SK-N-SH (cell line): Measurements from ENCODE around the gene MYLK2. TPM values are rescaled to one million over a fixed set of nuclear protein-coding genes. Genes with fewer than 3 reads are reported as not detected.

Experiments used
- CTCF ChIA-PET: fragments of 300-600, 350-600 bp; formaldehyde crosslinking; extraction: SDS; loops from one replicate; lab custom pipeline; 2021; lab: Yijun Ruan, JAX
- POLR2A ChIA-PET: fragments of 350-600 bp; sonication (Branson Sonifier 250); formaldehyde crosslinking; extraction: SDS; loops from one replicate; lab custom pipeline; 2020; ENCODE audit warnings: antibody characterized with exemption, inconsistent platforms; lab: Yijun Ruan, JAX
- DNase-seq: peaks from one replicate; pipeline ENCODE4 v3.0.0; 2012
- H2AFZ ChIP-seq: fragments of 200-600 bp; sonication (generic); 2 replicates; pipeline ENCODE4 v1.8.1; 2016; ENCODE audit warnings: antibody characterized with exemption, mild to moderate bottlenecking, low read depth
- H3F3A ChIP-seq: fragments of 200-600 bp; sonication (generic); replicated peaks from 2 replicates; pipeline ENCODE3; 2016; ENCODE audit warnings: antibody characterized with exemption, mild to moderate bottlenecking; ENCODE audit not compliant: insufficient read depth
- H3K27ac ChIP-seq, 2 experiments: fragments of 200-500 bp in 1 of 2; fragments of 200-600 bp in 1 of 2; sonication (Bioruptor generic) in 1 of 2; sonication (generic), shearing (Covaris generic) in 1 of 2; 2 replicates each; pipeline versions ENCODE4 v1.5.1 to v1.6.1; 2014 to 2016; ENCODE audit warnings: low read depth in 2 of 2, inconsistent platforms in 1 of 2, low read length in 1 of 2, mild to moderate bottlenecking in 1 of 2, mixed read lengths in 1 of 2
- H3K27me3 ChIP-seq: fragments of 200-600 bp; sonication (generic), shearing (Covaris generic); 2 replicates; pipeline ENCODE4 v1.6.1; 2016; ENCODE audit warnings: mixed run types; ENCODE audit not compliant: insufficient read depth
- H3K36me3 ChIP-seq, 2 experiments: fragments of 200-500 bp in 1 of 2; fragments of 200-600 bp in 1 of 2; sonication (Bioruptor generic) in 1 of 2; sonication (generic) in 1 of 2; replicated peaks in 1 of 2; 2 replicates each; pipeline versions ENCODE3 to v1.5.1; 2014 to 2016; ENCODE audit warnings: low read length in 1 of 2, mild to moderate bottlenecking in 1 of 2; ENCODE audit not compliant: insufficient read depth in 2 of 2, control insufficient read depth in 1 of 2
- H3K4me1 ChIP-seq, 2 experiments: fragments of 200-500 bp in 1 of 2; fragments of 200-600 bp in 1 of 2; sonication (Bioruptor generic) in 1 of 2; sonication (generic), shearing (Covaris generic) in 1 of 2; 2 replicates each; pipeline versions ENCODE4 v1.5.1 to v1.6.1; 2014 to 2016; ENCODE audit warnings: low read depth in 1 of 2, low read length in 1 of 2, mixed run types in 1 of 2; ENCODE audit not compliant: insufficient read depth in 2 of 2, control insufficient read depth in 1 of 2
- H3K4me2 ChIP-seq: fragments of 200-600 bp; sonication (generic), shearing (Covaris generic); 2 replicates; pipeline ENCODE4 v1.6.1; 2017; ENCODE audit warnings: mixed run types
- H3K4me3 ChIP-seq, 2 experiments: fragments of 200-500 bp in 1 of 2; fragments of 200-600 bp in 1 of 2; sonication (Bioruptor generic) in 1 of 2; sonication (generic), shearing (Covaris generic) in 1 of 2; 2 replicates each; pipeline versions ENCODE4 v1.5.1 to v1.8.1; 2014 to 2016; ENCODE audit warnings: low read depth in 2 of 2, inconsistent platforms in 1 of 2, low read length in 1 of 2, mild to moderate bottlenecking in 1 of 2, mixed read lengths in 1 of 2, moderate library complexity in 1 of 2
- H3K79me2 ChIP-seq: fragments of 200-600 bp; sonication (generic); 2 replicates; pipeline ENCODE4 v1.8.1; 2017; ENCODE audit warnings: mild to moderate bottlenecking; ENCODE audit not compliant: insufficient read depth
- H3K9ac ChIP-seq: fragments of 200-600 bp; sonication (generic); 2 replicates; pipeline ENCODE4 v1.6.1; 2017; ENCODE audit warnings: mixed run types
- H3K9me2 ChIP-seq: fragments of 200-600 bp; sonication (generic); 2 replicates; pipeline ENCODE4 v1.6.1; 2017; ENCODE audit warnings: mixed run types
- H3K9me3 ChIP-seq: fragments of 200-600 bp; sonication (generic); 2 replicates; pipeline ENCODE4 v1.6.1; 2017; ENCODE audit warnings: mixed run types, mild to moderate bottlenecking, moderate library complexity
- H4K20me1 ChIP-seq: fragments of 200-600 bp; sonication (generic); 2 replicates; pipeline ENCODE4 v1.6.1; 2017; ENCODE audit warnings: mild to moderate bottlenecking, mixed run types; ENCODE audit not compliant: insufficient read depth
- ELF1 ChIP-seq: IDR thresholded peaks from 2 replicates; pipeline ENCODE4 v1.4.0; 2012
- EP300 ChIP-seq, 2 experiments: IDR thresholded peaks; 2 replicates each; pipeline versions ENCODE4 v1.4.0 to v1.6.1; 2012; ENCODE audit warnings: borderline replicate concordance in 1 of 2, low read depth in 1 of 2, low read length in 1 of 2
- FOSL2 ChIP-seq: IDR thresholded peaks from 2 replicates; pipeline ENCODE4 v1.4.0; 2012; ENCODE audit warnings: low read depth, mild to moderate bottlenecking, moderate library complexity, borderline replicate concordance
- FOXM1 ChIP-seq: IDR thresholded peaks from 2 replicates; pipeline ENCODE4 v1.4.0; 2012; ENCODE audit warnings: low read depth, mild to moderate bottlenecking
- GABPA ChIP-seq: IDR thresholded peaks from 2 replicates; pipeline ENCODE4 v1.4.0; 2012; ENCODE audit warnings: low read depth, mild to moderate bottlenecking
- GATA2 ChIP-seq: sonication (generic); formaldehyde crosslinking; IDR thresholded peaks from 2 replicates; pipeline ENCODE4 v1.5.0; 2020; ENCODE audit warnings: mild to moderate bottlenecking, missing genetic modification reagents
- MEF2A ChIP-seq: IDR thresholded peaks from 2 replicates; pipeline ENCODE4 v1.4.0; 2012; ENCODE audit warnings: low read depth, borderline replicate concordance
- MXI1 ChIP-seq: IDR thresholded peaks from 2 replicates; pipeline ENCODE4 v1.6.1; 2012; ENCODE audit warnings: mild to moderate bottlenecking, low read depth, low read length, improper control_type of control experiment
- NFIC ChIP-seq: IDR thresholded peaks from 2 replicates; pipeline ENCODE4 v1.4.0; 2012; ENCODE audit warnings: borderline replicate concordance
- RCOR1 ChIP-seq: fragments of 150-350 bp; IDR thresholded peaks from 2 replicates; pipeline ENCODE4 v1.6.1; 2017; ENCODE audit warnings: antibody characterized with exemption, low read length
- RFX5 ChIP-seq: IDR thresholded peaks from 2 replicates; pipeline ENCODE4 v1.6.1; 2012; ENCODE audit warnings: mild to moderate bottlenecking, improper control_type of control experiment, low read length
- TAF1 ChIP-seq: IDR thresholded peaks from 2 replicates; pipeline ENCODE4 v1.6.1; 2012; ENCODE audit warnings: low read depth, mild to moderate bottlenecking, low read length, moderate library complexity, borderline replicate concordance
- TCF12 ChIP-seq: IDR thresholded peaks from 2 replicates; pipeline ENCODE4 v1.4.0; 2012
- WGBS: methylation state at CpG from one replicate; pipeline ENCODE4 v1.1.6; 2017; ENCODE audit warnings: low lambda C conversion rate; 5-methylcytosine and 5-hydroxymethylcytosine counted together
- polyA plus RNA-seq, 3 experiments: library from polyadenylated mRNA; depleted of rRNA; stranded (reverse); fragments of >200 nt; gene quantifications; 2 replicates each; pipeline ENCODE4 v1.2.3, GENCODE V29; 2012
- TF ChIP-seq, protein P1 (sequence below): IDR thresholded peaks from 2 replicates; pipeline ENCODE4 v1.6.1; 2012; ENCODE audit warnings: mild to moderate bottlenecking, low read depth, low read length, moderate library complexity

MYLK2 gene
- polyA plus RNA-seq, 1 of the 3 experiments (the other 2 are of a cell fraction), result 0.21 TPM

DNA sequence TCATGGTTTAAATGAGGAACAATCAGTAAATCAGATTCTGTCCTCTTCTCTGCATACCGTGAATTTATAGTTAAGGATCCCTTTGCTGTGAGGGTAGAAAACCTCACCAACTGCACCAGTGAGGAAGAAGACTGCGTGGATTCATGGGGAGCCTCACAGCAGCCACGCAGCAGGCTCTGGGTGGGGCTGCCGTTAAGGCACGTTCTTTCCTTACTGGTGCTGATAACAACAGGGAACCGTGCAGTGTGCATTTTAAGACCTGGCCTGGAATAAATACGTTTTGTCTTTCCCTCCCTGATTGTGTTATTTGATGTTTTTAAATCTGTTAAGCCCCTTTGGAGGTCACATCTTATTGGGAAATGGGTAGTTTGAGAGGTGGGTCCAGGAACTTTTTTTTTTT, 17.6 kb upstream of the MYLK2 start:
- H3K4me1 ChIP-seq, result peaks cover 0 to 11% of the 10 kb centered on the region in 2 experiments; a peak in 2 of 4 replicates
- POLR2A ChIA-PET, result no interaction called here
- peaks cover 52% of the 10 kb centered on the region in 2 experiments for H3K36me3 ChIP-seq
- H4K20me1 ChIP-seq, result no peaks in the 10 kb centered on the region
- H3K79me2 ChIP-seq, result peaks cover 1% of the 10 kb centered on the region; the same call in 1 of the 2 replicates
- H3K27me3 ChIP-seq, result no peaks in the 10 kb centered on the region
- H3K4me3 ChIP-seq, result no peak overlapping the region
- H3F3A ChIP-seq, result peaks cover 16% of the 10 kb centered on the region
- WGBS, result 100% methylated on average over 6 of the region's 7 CpGs
- CTCF ChIA-PET, result interaction anchor here (0.8 to 0.9 kb wide), 3 partner anchors 21 to 52 kb away, joined by 3 read pairs; no protein-coding TSS in a partner anchor
- H3K9me3 ChIP-seq, result no peaks in the 10 kb centered on the region
- no peak overlapping the region for H2AFZ ChIP-seq
- no peak for DNase-seq
- TF ChIP-seq ELF1 (no peak), RFX5 (no peak), MXI1 (no peak), TAF1 (no peak), MEF2A (no peak), NFIC (no peak), GABPA (no peak), FOXM1 (no peak), FOSL2 (no peak), EP300 (IDR thresholded peaks at IDR 0.05; ENCODE audit: borderline replicate concordance in 1 of 2, low read depth in 1 of 2, low read length in 1 of 2) (no peak)
- TF ChIP-seq, protein P1, sequence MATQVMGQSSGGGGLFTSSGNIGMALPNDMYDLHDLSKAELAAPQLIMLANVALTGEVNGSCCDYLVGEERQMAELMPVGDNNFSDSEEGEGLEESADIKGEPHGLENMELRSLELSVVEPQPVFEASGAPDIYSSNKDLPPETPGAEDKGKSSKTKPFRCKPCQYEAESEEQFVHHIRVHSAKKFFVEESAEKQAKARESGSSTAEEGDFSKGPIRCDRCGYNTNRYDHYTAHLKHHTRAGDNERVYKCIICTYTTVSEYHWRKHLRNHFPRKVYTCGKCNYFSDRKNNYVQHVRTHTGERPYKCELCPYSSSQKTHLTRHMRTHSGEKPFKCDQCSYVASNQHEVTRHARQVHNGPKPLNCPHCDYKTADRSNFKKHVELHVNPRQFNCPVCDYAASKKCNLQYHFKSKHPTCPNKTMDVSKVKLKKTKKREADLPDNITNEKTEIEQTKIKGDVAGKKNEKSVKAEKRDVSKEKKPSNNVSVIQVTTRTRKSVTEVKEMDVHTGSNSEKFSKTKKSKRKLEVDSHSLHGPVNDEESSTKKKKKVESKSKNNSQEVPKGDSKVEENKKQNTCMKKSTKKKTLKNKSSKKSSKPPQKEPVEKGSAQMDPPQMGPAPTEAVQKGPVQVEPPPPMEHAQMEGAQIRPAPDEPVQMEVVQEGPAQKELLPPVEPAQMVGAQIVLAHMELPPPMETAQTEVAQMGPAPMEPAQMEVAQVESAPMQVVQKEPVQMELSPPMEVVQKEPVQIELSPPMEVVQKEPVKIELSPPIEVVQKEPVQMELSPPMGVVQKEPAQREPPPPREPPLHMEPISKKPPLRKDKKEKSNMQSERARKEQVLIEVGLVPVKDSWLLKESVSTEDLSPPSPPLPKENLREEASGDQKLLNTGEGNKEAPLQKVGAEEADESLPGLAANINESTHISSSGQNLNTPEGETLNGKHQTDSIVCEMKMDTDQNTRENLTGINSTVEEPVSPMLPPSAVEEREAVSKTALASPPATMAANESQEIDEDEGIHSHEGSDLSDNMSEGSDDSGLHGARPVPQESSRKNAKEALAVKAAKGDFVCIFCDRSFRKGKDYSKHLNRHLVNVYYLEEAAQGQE, result no peak
- no peak overlapping the region for H3K27ac ChIP-seq
- H3K9me2 ChIP-seq, result no peaks in the 10 kb centered on the region
- H3K4me2 ChIP-seq, result no peak overlapping the region
- H3K9ac ChIP-seq, result no peak overlapping the region

DNA sequence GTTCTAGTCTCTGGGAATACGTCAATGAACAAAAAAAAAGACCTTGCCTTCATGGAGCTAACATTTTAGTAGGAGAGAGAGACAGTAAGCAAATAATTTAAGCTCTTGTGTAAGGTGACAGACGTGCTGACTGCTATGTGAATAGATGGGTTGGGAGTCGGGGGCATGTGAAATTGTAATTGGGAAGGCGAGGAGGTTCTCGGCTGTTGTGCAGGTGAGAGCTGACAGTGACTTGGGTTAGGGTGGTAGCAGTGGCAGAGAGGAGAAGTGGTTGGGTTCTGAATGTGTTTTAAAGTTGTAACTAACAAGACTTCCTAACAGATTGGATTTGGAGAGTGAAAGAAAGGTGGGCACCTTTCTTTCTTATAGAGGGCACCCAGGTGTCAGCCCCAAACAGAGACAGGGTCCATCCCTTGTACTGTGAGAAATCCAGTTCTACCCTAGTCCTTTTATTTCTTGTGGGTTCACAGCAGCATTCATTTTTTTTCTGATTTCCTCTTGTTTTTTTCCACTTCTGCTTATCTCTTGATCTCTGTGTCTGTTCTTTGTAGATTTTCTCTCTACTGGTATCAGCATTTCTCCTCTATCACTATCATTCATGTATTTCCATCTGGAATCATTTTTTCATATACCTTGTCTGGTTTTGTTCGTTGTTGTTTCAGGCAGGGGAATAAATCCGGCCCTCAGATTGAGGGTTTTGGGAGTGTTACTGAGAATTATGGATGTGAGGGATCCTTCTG, 15.4 kb upstream of the MYLK2 start:
- H3F3A ChIP-seq, result peaks cover 17% of the 10 kb centered on the region
- H3K9ac ChIP-seq, result no peak overlapping the region
- TF ChIP-seq TCF12 (peak; percentile 19; the same call in 1 of the 2 replicates), ELF1 (no peak), GATA2 (CRISPR knock-in tag) (peak; percentile 79), EP300 (IDR thresholded peaks at IDR 0.05; ENCODE audit: borderline replicate concordance in 1 of 2, low read depth in 1 of 2, low read length in 1 of 2) (peak in 1 of 2 experiments; percentile 34; a peak in 1 of 4 replicates), RCOR1 (peak; percentile 39; the same call in 1 of the 2 replicates)
- ChIA-PET CTCF (interaction anchor here (0.9 to 1.4 kb wide), 2 partner anchors 18 to 36 kb away, joined by 3 read pairs; no protein-coding TSS in a partner anchor), POLR2A (no interaction called here)
- H3K9me3 ChIP-seq, result no peaks in the 10 kb centered on the region
- peaks cover 33 to 45% of the 10 kb centered on the region in 2 experiments for H3K36me3 ChIP-seq
- H3K4me1 ChIP-seq, result peaks cover 0 to 11% of the 10 kb centered on the region in 2 experiments; a peak in 2 of 4 replicates
- peak overlapping the region; percentile 16 to 22; a peak in 2 of 4 replicates for H3K27ac ChIP-seq
- no peak overlapping the region for H2AFZ ChIP-seq
- no peaks in the 10 kb centered on the region for H4K20me1 ChIP-seq
- H3K4me3 ChIP-seq, result no peak overlapping the region
- H3K9me2 ChIP-seq, result no peaks in the 10 kb centered on the region
- H3K4me2 ChIP-seq, result no peak overlapping the region
- no peaks in the 10 kb centered on the region for H3K27me3 ChIP-seq
- WGBS, result 85% methylated on average over 7 of the region's 7 CpGs
- no peaks in the 10 kb centered on the region for H3K79me2 ChIP-seq
- peak; percentile 46 for DNase-seq
